ENCODE measurements around the gene DDI1.

DDI1 gene

DNA sequence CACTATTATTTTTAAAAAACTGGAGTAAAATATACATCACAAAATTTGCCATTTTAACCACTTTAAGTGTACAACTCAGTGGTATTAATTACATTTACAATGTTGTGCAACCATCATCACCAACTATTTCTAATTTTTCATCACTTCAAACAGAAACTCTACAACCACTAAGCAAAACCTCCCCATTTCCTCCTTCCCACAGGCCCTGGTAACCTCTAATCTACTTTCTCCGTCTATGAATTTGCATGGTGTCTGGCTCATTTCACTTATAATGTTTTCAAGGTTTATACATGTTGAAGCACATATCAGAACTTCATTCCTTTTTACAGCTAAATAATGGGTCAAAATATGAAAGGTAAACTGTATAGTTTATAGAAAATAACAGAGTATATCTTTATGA lies 24.4 kb downstream of the DDI1 start:
- no peaks in the 10 kb centered on the region for H3K9me3 ChIP-seq (ENCODE audit: control insufficient read depth, insufficient read depth, low read length)
- H3K36me3 ChIP-seq (ENCODE audit: control insufficient read depth, insufficient read depth, low read length), result no peaks in the 10 kb centered on the region
- H3K4me1 ChIP-seq (ENCODE audit: control insufficient read depth, insufficient read depth, low read length), result no peaks in the 10 kb centered on the region
- H3K4me3 ChIP-seq (ENCODE audit: low read depth, low read length), result no peak overlapping the region
- no peaks in the 10 kb centered on the region for H3K27me3 ChIP-seq (ENCODE audit: control insufficient read depth, insufficient read depth, low read length)
- H3K9ac ChIP-seq (ENCODE audit: low read depth, low read length), result no peak overlapping the region

DNA sequence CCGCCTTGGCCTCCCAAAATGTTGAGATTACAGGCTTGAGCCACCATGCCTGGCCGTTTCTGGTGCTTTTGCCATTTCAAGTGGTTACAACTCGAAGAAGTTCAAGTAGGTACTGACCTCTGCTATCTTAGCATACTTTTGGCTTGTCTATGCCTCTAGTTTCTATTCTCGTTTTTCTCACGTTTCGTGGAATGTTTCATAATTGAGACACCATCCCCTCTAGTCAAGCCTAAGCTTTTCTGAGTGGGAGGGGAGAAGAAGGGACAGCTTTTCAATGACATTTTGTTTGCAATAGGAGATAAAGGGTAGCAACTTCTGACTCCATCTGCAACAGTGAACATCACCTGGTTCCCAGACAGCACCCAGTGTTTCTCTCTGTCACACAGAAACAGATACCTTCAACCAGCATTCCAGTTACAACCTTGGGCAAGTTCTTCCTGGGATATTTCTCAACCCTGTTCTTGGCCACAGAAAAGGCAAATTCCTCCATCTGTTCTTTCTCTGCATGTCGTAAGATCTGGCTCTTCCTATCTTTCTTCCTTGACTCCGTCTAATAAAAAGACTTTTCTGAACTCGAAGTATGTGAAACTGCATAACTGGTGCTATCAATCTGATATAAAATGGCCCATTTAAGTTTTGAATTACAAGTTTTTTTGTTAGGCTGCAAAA lies 25.5 kb downstream of the DDI1 start:
- Histone ChIP-seq H3K27me3 (ENCODE audit: control insufficient read depth, insufficient read depth, low read length) (no peaks in the 10 kb centered on the region), H3K4me3 (ENCODE audit: low read depth, low read length) (no peak overlapping the region), H3K4me1 (ENCODE audit: control insufficient read depth, insufficient read depth, low read length) (no peaks in the 10 kb centered on the region), H3K9me3 (ENCODE audit: control insufficient read depth, insufficient read depth, low read length) (no peaks in the 10 kb centered on the region), H3K9ac (ENCODE audit: low read depth, low read length) (no peak overlapping the region), H3K36me3 (ENCODE audit: control insufficient read depth, insufficient read depth, low read length) (no peaks in the 10 kb centered on the region)

DNA sequence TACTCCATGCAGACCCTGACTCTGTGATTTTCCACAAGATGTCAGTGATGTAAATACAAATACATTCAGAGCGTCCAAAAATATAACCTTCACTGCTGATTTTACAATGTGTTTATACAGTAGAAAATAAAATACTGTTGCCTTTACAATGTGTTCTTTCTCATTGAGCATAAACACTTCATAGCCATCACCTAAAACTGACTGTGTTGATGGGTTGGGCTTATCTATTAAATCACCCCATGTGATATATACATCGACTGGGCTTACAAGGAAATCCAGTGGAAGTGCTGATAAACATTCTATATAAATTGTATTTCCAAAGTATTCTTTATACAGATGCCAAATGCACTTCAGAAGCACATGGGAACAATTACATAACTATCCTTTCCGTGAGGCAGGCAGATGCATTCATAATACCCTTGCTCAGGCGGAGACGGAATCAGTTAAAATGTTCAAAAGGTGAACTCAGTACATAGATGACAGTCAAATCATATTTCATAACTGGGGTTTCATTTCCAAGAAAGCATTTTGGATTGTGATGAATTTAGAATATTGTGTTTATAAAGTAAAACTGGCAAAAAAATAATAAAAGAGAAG lies 27.7 kb downstream of the DDI1 start:
- Histone ChIP-seq H3K9ac (ENCODE audit: low read depth, low read length) (no peak overlapping the region), H3K9me3 (ENCODE audit: control insufficient read depth, insufficient read depth, low read length) (no peaks in the 10 kb centered on the region), H3K4me3 (ENCODE audit: low read depth, low read length) (no peak overlapping the region), H3K27me3 (ENCODE audit: control insufficient read depth, insufficient read depth, low read length) (no peaks in the 10 kb centered on the region), H3K4me1 (ENCODE audit: control insufficient read depth, insufficient read depth, low read length) (no peaks in the 10 kb centered on the region), H3K36me3 (ENCODE audit: control insufficient read depth, insufficient read depth, low read length) (no peaks in the 10 kb centered on the region)

DNA sequence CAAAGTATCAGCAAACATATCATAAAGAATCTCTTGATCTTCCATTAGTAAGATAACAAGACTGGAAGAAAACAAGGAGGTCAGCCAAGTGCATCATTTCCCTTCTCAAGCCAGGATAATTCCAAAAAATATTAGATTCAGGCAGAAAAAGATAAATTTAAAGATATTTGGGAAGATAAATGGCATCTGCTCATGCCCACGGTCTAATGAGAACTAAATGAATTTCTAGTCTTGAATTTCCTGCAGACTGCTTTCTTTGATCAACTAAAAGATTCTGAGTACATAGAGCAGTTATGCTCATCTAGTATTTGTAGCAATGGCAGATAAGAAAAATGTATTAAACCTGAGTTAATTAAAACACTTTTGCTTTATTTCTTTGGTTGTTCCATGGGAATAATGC lies 31.1 kb downstream of the DDI1 start:
- no peaks in the 10 kb centered on the region for H3K9me3 ChIP-seq (ENCODE audit: control insufficient read depth, insufficient read depth, low read length)
- no peaks in the 10 kb centered on the region for H3K4me1 ChIP-seq (ENCODE audit: control insufficient read depth, insufficient read depth, low read length)
- no peak overlapping the region for H3K4me3 ChIP-seq (ENCODE audit: low read depth, low read length)
- no peaks in the 10 kb centered on the region for H3K36me3 ChIP-seq (ENCODE audit: control insufficient read depth, insufficient read depth, low read length)
- H3K9ac ChIP-seq (ENCODE audit: low read depth, low read length), result no peak overlapping the region
- H3K27me3 ChIP-seq (ENCODE audit: control insufficient read depth, insufficient read depth, low read length), result no peaks in the 10 kb centered on the region

DNA sequence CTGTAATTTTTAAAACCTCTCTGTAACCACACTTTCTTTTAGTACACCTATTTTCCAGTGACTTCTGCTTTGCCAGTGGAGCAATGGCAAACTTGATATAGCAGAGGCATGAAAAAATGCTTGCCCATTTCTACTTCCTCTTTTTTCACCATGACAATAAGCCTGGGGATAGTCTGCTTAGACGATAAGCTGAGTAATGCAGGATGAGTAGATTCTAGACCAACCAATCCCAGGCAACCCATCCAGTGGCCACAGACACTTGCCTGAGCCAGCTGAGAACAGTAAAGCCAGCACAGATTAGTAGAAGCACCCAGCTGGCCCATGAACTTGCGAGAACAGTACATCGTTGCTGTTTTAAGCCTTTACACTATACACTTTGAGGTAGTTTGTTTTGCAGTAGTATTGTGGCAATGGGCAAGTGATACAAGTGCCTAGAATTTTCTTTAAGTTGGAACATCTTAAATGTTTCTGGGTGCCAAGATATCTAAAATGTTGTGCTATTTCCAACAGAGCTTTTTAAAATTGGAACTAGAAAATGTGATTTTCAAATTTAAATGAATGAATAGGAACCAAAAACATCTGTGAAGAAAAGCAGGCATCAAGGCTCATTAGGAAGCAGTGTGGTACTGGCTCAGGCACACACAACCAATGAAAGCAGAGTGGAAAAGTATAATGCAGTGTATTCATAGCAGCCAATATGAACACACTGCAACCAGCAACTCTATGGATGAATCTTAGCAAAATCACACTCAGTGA lies 37.7 kb downstream of the DDI1 start:
- no peak overlapping the region for H3K9ac ChIP-seq (ENCODE audit: low read depth, low read length)
- no peaks in the 10 kb centered on the region for H3K9me3 ChIP-seq (ENCODE audit: control insufficient read depth, insufficient read depth, low read length)
- H3K4me3 ChIP-seq (ENCODE audit: low read depth, low read length), result no peak overlapping the region
- no peaks in the 10 kb centered on the region for H3K36me3 ChIP-seq (ENCODE audit: control insufficient read depth, insufficient read depth, low read length)
- no peaks in the 10 kb centered on the region for H3K27me3 ChIP-seq (ENCODE audit: control insufficient read depth, insufficient read depth, low read length)
- no peaks in the 10 kb centered on the region for H3K4me1 ChIP-seq (ENCODE audit: control insufficient read depth, insufficient read depth, low read length)

DNA sequence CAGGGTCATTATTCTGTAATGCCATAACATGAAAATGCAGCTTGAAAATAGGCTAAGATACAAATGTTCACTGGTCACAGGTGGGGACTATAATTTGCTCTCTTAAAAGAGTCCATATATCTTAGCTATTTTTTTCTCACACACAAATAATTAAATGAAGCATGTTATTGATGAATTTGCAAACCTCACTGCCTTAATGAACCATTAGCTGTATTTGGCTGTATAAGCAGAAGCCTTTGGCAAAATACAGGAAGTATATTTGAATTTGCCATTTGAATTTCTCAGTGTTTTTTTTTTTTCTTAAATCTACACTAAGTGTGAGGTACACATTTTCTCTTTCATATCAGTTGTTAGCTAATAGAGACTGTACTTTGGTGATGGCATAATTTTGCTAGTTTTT lies 38.7 kb downstream of the DDI1 start:
- no peaks in the 10 kb centered on the region for H3K9me3 ChIP-seq (ENCODE audit: control insufficient read depth, insufficient read depth, low read length)
- no peaks in the 10 kb centered on the region for H3K36me3 ChIP-seq (ENCODE audit: control insufficient read depth, insufficient read depth, low read length)
- no peaks in the 10 kb centered on the region for H3K4me1 ChIP-seq (ENCODE audit: control insufficient read depth, insufficient read depth, low read length)
- no peak overlapping the region for H3K4me3 ChIP-seq (ENCODE audit: low read depth, low read length)
- no peak overlapping the region for H3K9ac ChIP-seq (ENCODE audit: low read depth, low read length)
- H3K27me3 ChIP-seq (ENCODE audit: control insufficient read depth, insufficient read depth, low read length), result no peaks in the 10 kb centered on the region

DNA sequence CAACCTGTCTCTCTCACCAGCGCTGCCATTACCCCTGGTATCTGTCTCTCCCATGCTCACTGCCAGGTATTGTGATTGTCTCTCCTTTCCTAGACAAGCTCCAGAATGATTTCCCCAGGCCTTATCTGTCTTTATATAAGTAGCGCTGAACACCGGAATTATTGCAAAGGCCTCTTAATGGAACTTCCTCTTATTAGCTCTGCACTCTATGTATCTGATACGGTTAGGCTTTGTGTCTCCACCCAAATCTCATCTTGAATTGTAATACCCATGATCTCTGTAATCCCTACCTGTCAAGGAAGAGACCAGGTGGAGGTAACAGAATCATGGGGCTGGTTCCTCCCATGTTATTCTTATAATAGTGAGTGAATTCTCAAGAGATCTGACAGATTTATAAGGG lies 39.3 kb downstream of the DDI1 start:
- Histone ChIP-seq H3K9ac (ENCODE audit: low read depth, low read length) (no peak overlapping the region), H3K4me3 (ENCODE audit: low read depth, low read length) (no peak overlapping the region), H3K27me3 (ENCODE audit: control insufficient read depth, insufficient read depth, low read length) (no peaks in the 10 kb centered on the region), H3K4me1 (ENCODE audit: control insufficient read depth, insufficient read depth, low read length) (no peaks in the 10 kb centered on the region), H3K36me3 (ENCODE audit: control insufficient read depth, insufficient read depth, low read length) (no peaks in the 10 kb centered on the region), H3K9me3 (ENCODE audit: control insufficient read depth, insufficient read depth, low read length) (no peaks in the 10 kb centered on the region)

DNA sequence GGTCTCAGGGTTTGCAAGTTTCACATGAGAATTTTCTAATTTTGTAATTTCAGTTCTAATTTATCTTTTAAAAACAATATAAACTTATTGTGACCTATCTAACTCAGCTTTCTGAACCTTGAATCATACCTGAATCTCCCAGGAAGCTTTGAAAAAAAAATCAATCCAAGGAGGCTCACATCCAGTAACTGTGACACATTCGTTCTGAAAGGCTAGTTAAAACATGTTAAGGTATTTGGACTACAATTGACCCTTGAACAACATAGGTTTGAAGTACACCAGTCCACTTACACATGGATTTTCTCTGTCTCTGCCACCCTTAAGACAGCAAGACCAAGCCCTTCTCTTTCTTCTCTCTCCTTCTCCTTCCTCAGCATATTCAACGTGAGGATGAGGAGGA lies 40.0 kb downstream of the DDI1 start:
- Histone ChIP-seq H3K9me3 (ENCODE audit: control insufficient read depth, insufficient read depth, low read length) (no peaks in the 10 kb centered on the region), H3K4me1 (ENCODE audit: control insufficient read depth, insufficient read depth, low read length) (no peaks in the 10 kb centered on the region), H3K27me3 (ENCODE audit: control insufficient read depth, insufficient read depth, low read length) (no peaks in the 10 kb centered on the region), H3K9ac (ENCODE audit: low read depth, low read length) (no peak overlapping the region), H3K36me3 (ENCODE audit: control insufficient read depth, insufficient read depth, low read length) (no peaks in the 10 kb centered on the region), H3K4me3 (ENCODE audit: low read depth, low read length) (no peak overlapping the region)

DNA sequence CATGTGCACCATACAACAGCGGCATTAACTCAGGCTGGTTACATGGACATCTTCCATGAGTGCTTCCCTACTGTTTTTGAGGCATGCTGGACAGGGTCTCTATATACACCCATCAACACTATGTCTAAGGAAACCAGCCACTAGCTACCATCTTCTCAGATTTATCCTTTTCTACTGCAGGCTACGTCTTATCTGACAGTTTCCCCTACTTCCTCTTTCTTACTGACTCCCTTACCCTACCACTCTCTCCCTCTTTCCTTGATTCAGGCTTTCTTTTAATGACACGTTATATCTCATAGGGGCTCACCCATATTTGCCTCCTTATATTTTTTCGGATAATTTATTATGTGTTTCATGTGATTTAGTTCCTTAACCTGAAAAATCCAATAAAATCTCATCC lies 41.8 kb downstream of the DDI1 start:
- Histone ChIP-seq H3K36me3 (ENCODE audit: control insufficient read depth, insufficient read depth, low read length) (no peaks in the 10 kb centered on the region), H3K27me3 (ENCODE audit: control insufficient read depth, insufficient read depth, low read length) (no peaks in the 10 kb centered on the region), H3K4me3 (ENCODE audit: low read depth, low read length) (no peak overlapping the region), H3K9ac (ENCODE audit: low read depth, low read length) (no peak overlapping the region), H3K9me3 (ENCODE audit: control insufficient read depth, insufficient read depth, low read length) (no peaks in the 10 kb centered on the region), H3K4me1 (ENCODE audit: control insufficient read depth, insufficient read depth, low read length) (no peaks in the 10 kb centered on the region)

DNA sequence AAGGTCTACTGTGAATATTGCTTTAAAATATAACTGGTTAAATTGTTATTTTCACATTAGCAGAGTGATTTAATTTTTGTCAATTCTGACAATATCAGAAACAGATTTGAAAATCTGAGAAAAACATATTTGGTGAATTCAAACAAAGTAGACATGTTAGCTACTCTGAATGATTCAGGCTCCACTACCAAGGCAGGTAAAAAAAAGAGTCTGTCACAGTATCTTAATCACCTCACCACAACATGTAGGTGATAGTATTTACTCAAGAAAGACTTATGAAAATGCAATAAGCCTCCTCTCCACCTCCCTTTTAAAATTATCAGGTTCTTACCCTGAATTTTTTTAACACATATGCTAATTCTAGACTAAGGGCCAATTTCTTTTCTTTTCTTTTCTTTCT lies 42.6 kb downstream of the DDI1 start:
- Histone ChIP-seq H3K9me3 (ENCODE audit: control insufficient read depth, insufficient read depth, low read length) (no peaks in the 10 kb centered on the region), H3K9ac (ENCODE audit: low read depth, low read length) (no peak overlapping the region), H3K4me3 (ENCODE audit: low read depth, low read length) (no peak overlapping the region), H3K4me1 (ENCODE audit: control insufficient read depth, insufficient read depth, low read length) (no peaks in the 10 kb centered on the region), H3K27me3 (ENCODE audit: control insufficient read depth, insufficient read depth, low read length) (no peaks in the 10 kb centered on the region), H3K36me3 (ENCODE audit: control insufficient read depth, insufficient read depth, low read length) (no peaks in the 10 kb centered on the region)

DNA sequence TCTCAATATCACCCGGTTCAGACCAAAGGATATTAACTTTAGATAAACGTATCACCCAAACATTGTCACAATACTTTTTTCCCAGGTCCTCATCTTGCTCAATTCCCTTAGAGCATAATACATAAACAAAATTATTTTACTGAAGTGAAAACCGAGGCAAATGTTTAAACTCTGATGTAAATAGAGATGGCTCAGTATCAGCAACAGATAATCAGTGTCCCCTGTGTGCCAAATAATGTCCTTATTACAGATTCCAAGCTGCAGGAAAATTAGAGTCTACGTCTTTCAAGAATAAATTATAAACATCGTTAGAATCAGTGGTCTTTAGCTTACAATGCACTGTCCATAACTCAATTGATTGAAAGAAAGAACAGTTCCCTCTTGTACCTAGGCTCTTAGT lies 50.2 kb downstream of the DDI1 start:
- no peaks in the 10 kb centered on the region for H3K36me3 ChIP-seq (ENCODE audit: control insufficient read depth, insufficient read depth, low read length)
- no peak overlapping the region for H3K9ac ChIP-seq (ENCODE audit: low read depth, low read length)
- no peaks in the 10 kb centered on the region for H3K27me3 ChIP-seq (ENCODE audit: control insufficient read depth, insufficient read depth, low read length)
- no peak overlapping the region for H3K4me3 ChIP-seq (ENCODE audit: low read depth, low read length)
- no peaks in the 10 kb centered on the region for H3K9me3 ChIP-seq (ENCODE audit: control insufficient read depth, insufficient read depth, low read length)
- no peaks in the 10 kb centered on the region for H3K4me1 ChIP-seq (ENCODE audit: control insufficient read depth, insufficient read depth, low read length)

Data from iPS-15b (cell line).